ENCODE data around the gene RNU1-3.
"Not testable (repeated sequence)": the region's sequence is repeated elsewhere in the genome, so short reads cannot be mapped to it uniquely, and the experiment has no call there.

RNU1-3 gene

GRCh38 chr1:16693449-16694307 lies 26.9 kb upstream of the RNU1-3 start:
- DNase-seq, result not testable (repeated sequence)

- DNase-seq, result not testable (repeated sequence)
Observed at GRCh38 chr1:16692717-16693448, 26.1 kb upstream of the RNU1-3 start.

- not testable (repeated sequence) for DNase-seq
Observed at GRCh38 chr1:16692283-16692682, 25.5 kb upstream of the RNU1-3 start.

- DNase-seq, result not testable (repeated sequence)
Observed at GRCh38 chr1:16690971-16691682, 24.4 kb upstream of the RNU1-3 start.

GRCh38 chr1:16687132-16687800 lies 20.5 kb upstream of the RNU1-3 start:
- not testable (repeated sequence) for DNase-seq

- DNase-seq, result not testable (repeated sequence)
Observed at GRCh38 chr1:16685445-16686371, 19.0 kb upstream of the RNU1-3 start.

- DNase-seq, result not testable (repeated sequence)
Observed at GRCh38 chr1:16684738-16685337, 18.1 kb upstream of the RNU1-3 start.

- not testable (repeated sequence) for DNase-seq
Observed at GRCh38 chr1:16684152-16684551, 17.4 kb upstream of the RNU1-3 start.

GRCh38 chr1:16682803-16683202 lies 16.1 kb upstream of the RNU1-3 start:
- DNase-seq, result not testable (repeated sequence)

- not testable (repeated sequence) for DNase-seq
Observed at GRCh38 chr1:16680366-16680765, 13.6 kb upstream of the RNU1-3 start.

GRCh38 chr1:16677552-16678431 lies 11.0 kb upstream of the RNU1-3 start:
- DNase-seq, result peak; percentile 31

GRCh38 chr1:16676661-16677523 lies 10.1 kb upstream of the RNU1-3 start:
- DNase-seq, result not testable (repeated sequence)

- DNase-seq, result not testable (repeated sequence)
Observed at GRCh38 chr1:16675118-16675510, 8.4 kb upstream of the RNU1-3 start.

- DNase-seq, result not testable (repeated sequence)
Observed at GRCh38 chr1:16673976-16674375, 7.2 kb upstream of the RNU1-3 start.

GRCh38 chr1:16665836-16666235 lies 912 bp downstream of the RNU1-3 start:
- not testable (repeated sequence) for DNase-seq

GRCh38 chr1:16658234-16658633 lies 8.5 kb downstream of the RNU1-3 start:
- DNase-seq, result not testable (repeated sequence)

- DNase-seq, result not testable (repeated sequence)
Observed at GRCh38 chr1:16656981-16657683, 9.6 kb downstream of the RNU1-3 start.

- not testable (repeated sequence) for DNase-seq
Observed at GRCh38 chr1:16656574-16656973, 10.2 kb downstream of the RNU1-3 start.
